ENCODE measurements around the gene GABRA5. TPM values are rescaled to one million over a fixed set of nuclear protein-coding genes. Genes with fewer than 3 reads are reported as not detected.

GABRA5 gene
- polyA plus RNA-seq, 1 donor (not counting 4 experiments of a cell fraction or from before 2014, with no cell fraction given): 0.03 TPM

DNA sequence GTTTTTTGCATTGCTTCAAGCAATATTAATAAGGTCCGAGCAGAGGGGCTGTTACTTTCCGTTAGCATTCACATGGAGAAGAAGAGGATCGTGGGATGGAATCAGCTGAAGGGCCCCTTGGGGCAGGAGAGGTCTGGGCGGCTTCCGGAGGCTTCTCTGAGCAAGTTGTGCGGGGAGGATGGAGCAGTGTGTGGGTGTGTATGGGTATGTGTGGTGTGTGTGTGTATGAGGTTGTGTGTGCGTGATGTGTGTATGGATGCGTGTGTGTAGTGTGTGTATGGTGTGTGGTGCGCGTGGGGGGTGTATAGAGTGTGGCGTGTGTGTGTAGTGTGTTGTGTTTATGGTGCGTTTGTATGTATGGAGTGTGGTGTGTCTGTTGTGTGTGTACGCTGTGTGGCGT is 25.8 kb downstream of the GABRA5 start:
- Histone ChIP-seq H3K36me3 (ENCODE audit: control insufficient read depth in 2 of 2, extremely low read depth in 1 of 2, insufficient read depth in 2 of 2, low read length in 2 of 2) (no peaks in the 10 kb centered on the region), H2AFZ (ENCODE audit: control insufficient read depth, low read length) (no peak overlapping the region), H3K79me2 (ENCODE audit: control insufficient read depth, insufficient read depth, low read length) (no peaks in the 10 kb centered on the region), H3K9me1 (ENCODE audit: control insufficient read depth, extremely low read depth, insufficient read depth, low read length) (no peaks in the 10 kb centered on the region), H3K27ac (ENCODE audit: control insufficient read depth, insufficient read depth, low read length) (no peak overlapping the region), H3K9ac (ENCODE audit: control insufficient read depth, extremely low read depth, insufficient read depth, low read length) (no peak overlapping the region), H3K4me2 (ENCODE audit: control insufficient read depth, extremely low read depth, insufficient read depth, low read depth, low read length) (no peak overlapping the region), H3K9me3 (ENCODE audit: control insufficient read depth, low read depth, low read length) (peaks cover 2% of the 10 kb centered on the region), H3K27me3 (ENCODE audit: control insufficient read depth, extremely low read depth, insufficient read depth, low read length) (no peaks in the 10 kb centered on the region), H3K4me3 (ENCODE audit: control insufficient read depth in 2 of 3, extremely low read depth in 1 of 3, insufficient read depth in 2 of 3, low read depth in 1 of 3, low read length in 3 of 3) (no peak overlapping the region), H3K4me1 (ENCODE audit: control insufficient read depth, extremely low read depth, insufficient read depth, low read length) (peaks cover 4% of the 10 kb centered on the region), H4K20me1 (ENCODE audit: control insufficient read depth, extremely low read depth, insufficient read depth, low read length) (no peaks in the 10 kb centered on the region)
- dilution Hi-C loops (cut with MboI; ENCODE audit: extremely low pct_ligation_motif_present, low sequenced_read_pairs): no loop called here
- DNase-seq (ENCODE audit: low read depth, low spot score): no peak
- TF ChIP-seq, protein P1, sequence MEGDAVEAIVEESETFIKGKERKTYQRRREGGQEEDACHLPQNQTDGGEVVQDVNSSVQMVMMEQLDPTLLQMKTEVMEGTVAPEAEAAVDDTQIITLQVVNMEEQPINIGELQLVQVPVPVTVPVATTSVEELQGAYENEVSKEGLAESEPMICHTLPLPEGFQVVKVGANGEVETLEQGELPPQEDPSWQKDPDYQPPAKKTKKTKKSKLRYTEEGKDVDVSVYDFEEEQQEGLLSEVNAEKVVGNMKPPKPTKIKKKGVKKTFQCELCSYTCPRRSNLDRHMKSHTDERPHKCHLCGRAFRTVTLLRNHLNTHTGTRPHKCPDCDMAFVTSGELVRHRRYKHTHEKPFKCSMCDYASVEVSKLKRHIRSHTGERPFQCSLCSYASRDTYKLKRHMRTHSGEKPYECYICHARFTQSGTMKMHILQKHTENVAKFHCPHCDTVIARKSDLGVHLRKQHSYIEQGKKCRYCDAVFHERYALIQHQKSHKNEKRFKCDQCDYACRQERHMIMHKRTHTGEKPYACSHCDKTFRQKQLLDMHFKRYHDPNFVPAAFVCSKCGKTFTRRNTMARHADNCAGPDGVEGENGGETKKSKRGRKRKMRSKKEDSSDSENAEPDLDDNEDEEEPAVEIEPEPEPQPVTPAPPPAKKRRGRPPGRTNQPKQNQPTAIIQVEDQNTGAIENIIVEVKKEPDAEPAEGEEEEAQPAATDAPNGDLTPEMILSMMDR (optimal IDR thresholded peaks at IDR 0.05 in 1 of 3, IDR thresholded peaks at IDR 0.05 in 1 of 3, conservative IDR thresholded peaks at IDR 0.05 in 1 of 3; ENCODE audit: extremely low read depth in 1 of 3, insufficient read depth in 2 of 3, low read length in 3 of 3): no peak
- no peak for TF ChIP-seq EZH2 (IDR thresholded peaks at IDR 0.05; ENCODE audit: low read length)
- FAIRE-seq: no peak

DNA sequence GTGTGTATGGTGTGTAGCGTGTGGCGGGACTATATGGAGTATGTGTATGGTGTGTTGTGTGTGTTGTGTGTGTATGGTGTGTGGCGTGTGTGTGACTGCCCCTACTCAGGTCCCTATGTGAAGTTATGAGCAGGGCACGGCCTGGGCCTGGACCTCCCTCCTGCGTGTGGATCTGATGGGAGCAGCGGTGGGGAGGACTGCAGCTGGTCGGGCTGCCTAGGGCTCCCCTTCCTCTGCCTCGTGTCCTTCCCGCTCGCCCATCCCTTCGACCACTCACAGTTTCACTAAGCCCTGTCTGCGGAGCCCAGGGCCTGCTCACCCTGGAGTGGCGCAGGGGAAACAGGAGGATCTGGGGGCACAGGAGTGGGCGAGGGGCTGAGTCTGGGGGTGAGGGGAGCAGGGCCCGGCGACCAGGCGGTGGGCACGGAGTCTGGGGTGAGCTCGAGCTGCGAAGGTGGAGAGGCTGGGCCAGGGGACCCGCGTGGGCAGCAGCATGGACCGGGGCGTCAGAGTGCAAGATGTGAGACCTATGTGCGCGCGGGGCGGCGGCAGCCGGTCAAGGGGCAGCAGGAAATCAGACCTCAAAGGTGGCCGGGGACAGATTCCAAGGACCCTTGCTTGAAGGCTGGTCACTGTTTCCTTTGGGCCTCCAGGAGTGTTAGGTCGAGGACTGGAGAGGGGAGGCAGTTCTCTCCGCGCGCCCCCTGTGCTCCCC is 26.6 kb downstream of the GABRA5 start:
- FAIRE-seq: no peak
- Histone ChIP-seq H3K4me3 (ENCODE audit: control insufficient read depth in 2 of 3, extremely low read depth in 1 of 3, insufficient read depth in 2 of 3, low read depth in 1 of 3, low read length in 3 of 3) (no peak overlapping the region), H3K27me3 (ENCODE audit: control insufficient read depth, extremely low read depth, insufficient read depth, low read length) (no peaks in the 10 kb centered on the region), H3K36me3 (ENCODE audit: control insufficient read depth in 2 of 2, extremely low read depth in 1 of 2, insufficient read depth in 2 of 2, low read length in 2 of 2) (no peaks in the 10 kb centered on the region), H3K4me1 (ENCODE audit: control insufficient read depth, extremely low read depth, insufficient read depth, low read length) (peaks cover 4% of the 10 kb centered on the region), H3K9me3 (ENCODE audit: control insufficient read depth, low read depth, low read length) (peaks cover 2% of the 10 kb centered on the region), H2AFZ (ENCODE audit: control insufficient read depth, low read length) (no peak overlapping the region), H3K27ac (ENCODE audit: control insufficient read depth, insufficient read depth, low read length) (no peak overlapping the region), H4K20me1 (ENCODE audit: control insufficient read depth, extremely low read depth, insufficient read depth, low read length) (no peaks in the 10 kb centered on the region), H3K9me1 (ENCODE audit: control insufficient read depth, extremely low read depth, insufficient read depth, low read length) (no peaks in the 10 kb centered on the region), H3K4me2 (ENCODE audit: control insufficient read depth, extremely low read depth, insufficient read depth, low read depth, low read length) (no peak overlapping the region), H3K79me2 (ENCODE audit: control insufficient read depth, insufficient read depth, low read length) (no peaks in the 10 kb centered on the region), H3K9ac (ENCODE audit: control insufficient read depth, extremely low read depth, insufficient read depth, low read length) (no peak overlapping the region)
- TF ChIP-seq, protein P1 (optimal IDR thresholded peaks at IDR 0.05 in 1 of 3, IDR thresholded peaks at IDR 0.05 in 1 of 3, conservative IDR thresholded peaks at IDR 0.05 in 1 of 3; ENCODE audit: extremely low read depth in 1 of 3, insufficient read depth in 2 of 3, low read length in 3 of 3): no peak
- no peak for TF ChIP-seq EZH2 (IDR thresholded peaks at IDR 0.05; ENCODE audit: low read length)
- DNase-seq (ENCODE audit: low read depth, low spot score): no peak
- dilution Hi-C loops (cut with MboI; ENCODE audit: extremely low pct_ligation_motif_present, low sequenced_read_pairs): no loop called here
